K562 (cell line): Measurements from ENCODE around the gene ITGAE. TPM values are rescaled to one million over a fixed set of nuclear protein-coding genes. Genes with fewer than 3 reads are reported as not detected.
"Not testable (repeated sequence)": the region's sequence is repeated elsewhere in the genome, so short reads cannot be mapped to it uniquely, and the experiment has no call there.

Source experiments
- ATAC-seq: fragments of 200-7000 bp; cut with Tn5 transposase; 3 replicates; pipeline ENCODE4 v1.9.1; 2020; ENCODE audit warnings: moderate library complexity
- BruUV-seq: library from RNA; stranded (reverse); fragments of 400-500 nt; replicated peaks from 2 replicates; lab custom pipeline; 2021; lab: Mats Ljungman, UMichigan
- CTCF ChIA-PET: fragments of 300-600 bp; formaldehyde crosslinking; extraction: SDS; loops from one replicate; lab custom pipeline; 2021; ENCODE audit warnings: low intra/inter-chr PET ratio; lab: Yijun Ruan, JAX
- POLR2A ChIA-PET: fragments of 300-600, 350-650 bp; sonication (Branson Sonifier 250); formaldehyde crosslinking; extraction: SDS; loops from one replicate; lab custom pipeline; 2021; ENCODE audit warnings: antibody characterized with exemption, inconsistent platforms; lab: Yijun Ruan, JAX
- DNase-seq, 4 experiments: peaks; one replicate each; pipeline versions ENCODE4 v3.0.0 to v3.0.0-alpha.2; 2011 to 2018; ENCODE audit warnings: low spot score in 3 of 4, mixed read lengths in 3 of 4; ENCODE audit errors: extremely low read depth in 1 of 4
- FAIRE-seq: peaks from 2 replicates; lab custom pipeline; 2011; peaks lifted over from hg19 to GRCh38; lab: Jason Lieb, UNC
- H2AFZ ChIP-seq: 2 replicates; pipeline ENCODE4 v1.6.0; 2011; ENCODE audit warnings: low read depth, low read length, control low read depth, inconsistent platforms
- H3K27ac ChIP-seq: fragments of 200-600 bp; 3 replicates; pipeline ENCODE4 v1.8.0; 2011; ENCODE audit warnings: low read depth, mild to moderate bottlenecking, control low read depth, inconsistent platforms, low read length, moderate library complexity, mixed read lengths; ENCODE audit errors: extremely low read depth
- H3K27me3 ChIP-seq, 2 experiments: fragments of 300-600 bp in 1 of 2; 2 replicates in 1 of 2; 3 replicates in 1 of 2; pipeline versions ENCODE4 v1.6.0 to v1.8.0; 2011; ENCODE audit warnings: inconsistent platforms in 2 of 2, low read length in 2 of 2, mild to moderate bottlenecking in 1 of 2, mixed read lengths in 1 of 2, moderate library complexity in 1 of 2; ENCODE audit not compliant: control insufficient read depth in 2 of 2, insufficient read depth in 2 of 2
- H3K36me3 ChIP-seq: fragments of 300-600 bp; 3 replicates; pipeline ENCODE4 v1.8.0; 2011; ENCODE audit warnings: mild to moderate bottlenecking, low read length, inconsistent platforms; ENCODE audit not compliant: control insufficient read depth, insufficient read depth
- H3K4me1 ChIP-seq, 2 experiments: fragments of 200-600 bp in 1 of 2; replicated peaks in 1 of 2; 2 replicates in 1 of 2; 3 replicates in 1 of 2; pipeline versions ENCODE4 v1.5.1 to v1.8.0; 2011; ENCODE audit warnings: inconsistent platforms in 2 of 2, low read length in 2 of 2, mild to moderate bottlenecking in 1 of 2, mixed read lengths in 1 of 2, moderate library complexity in 1 of 2; ENCODE audit not compliant: control insufficient read depth in 2 of 2, insufficient read depth in 2 of 2
- H3K4me2 ChIP-seq: 2 replicates; pipeline ENCODE4 v1.6.1; 2011; ENCODE audit warnings: low read length, control low read depth, inconsistent platforms, mixed read lengths; ENCODE audit not compliant: insufficient read depth
- H3K4me3 ChIP-seq: fragments of 200-600 bp; sonication (generic), shearing (Covaris generic); 2 replicates; pipeline ENCODE4 v1.5.1; 2016; ENCODE audit warnings: control low read depth, inconsistent platforms
- H3K79me2 ChIP-seq: fragments of 200-600 bp; 3 replicates; pipeline ENCODE4 v1.8.0; 2011; ENCODE audit warnings: low read length, inconsistent platforms; ENCODE audit not compliant: control insufficient read depth, insufficient read depth
- H3K9ac ChIP-seq, 2 experiments: 2 replicates each; pipeline versions ENCODE4 v1.6.0 to v1.6.1; 2011; ENCODE audit warnings: low read depth in 2 of 2, low read length in 2 of 2, control low read depth in 1 of 2, inconsistent platforms in 1 of 2, mild to moderate bottlenecking in 1 of 2, mixed read lengths in 1 of 2; ENCODE audit not compliant: insufficient read depth in 1 of 2
- H3K9me1 ChIP-seq: one replicate; pipeline ENCODE4 v1.6.0; 2011; ENCODE audit warnings: inconsistent platforms, mild to moderate bottlenecking, low read length, moderate library complexity; ENCODE audit not compliant: control insufficient read depth, insufficient read depth
- H3K9me3 ChIP-seq: replicated peaks from 2 replicates; pipeline ENCODE4 v1.5.1; 2011; ENCODE audit warnings: low read depth, low read length, inconsistent platforms; ENCODE audit not compliant: control insufficient read depth, insufficient read depth
- H4K20me1 ChIP-seq: replicated peaks from 2 replicates; pipeline ENCODE4 v1.6.1; 2011; ENCODE audit warnings: low read length, inconsistent platforms, mixed read lengths; ENCODE audit not compliant: control insufficient read depth, insufficient read depth
- MAZ ChIP-seq, 2 experiments: fragments of 450-650 bp in 1 of 2; sonication (generic) in 1 of 2; formaldehyde crosslinking; IDR thresholded peaks in 1 of 2; conservative IDR thresholded peaks in 1 of 2; 2 replicates each; pipeline versions ENCODE4 v1.4.0 to v1.5.0; 2020; ENCODE audit warnings: mild to moderate bottlenecking in 1 of 2, missing genetic modification reagents in 1 of 2
- NR2C2 ChIP-seq, 2 experiments: fragments of 200-800 bp in 1 of 2; sonication (Bioruptor generic) in 1 of 2; sonication (generic) in 1 of 2; formaldehyde crosslinking in 1 of 2; IDR thresholded peaks; 2 replicates each; pipeline versions ENCODE4 v1.6.1 to v1.8.0; 2016 to 2022; ENCODE audit warnings: mild to moderate bottlenecking in 1 of 2, missing compliant biosample characterization in 1 of 2, missing genetic modification characterization in 1 of 2, missing genetic modification reagents in 1 of 2
- WGBS: fragments of 100-300 bp; shearing (Covaris generic); methylation state at CpG from one replicate; pipeline ENCODE4 v1.1.6; 2016; ENCODE audit warnings: low coverage, mixed read lengths; ENCODE audit not compliant: insufficient coverage; ENCODE audit errors: missing lambda C conversion rate; 5-methylcytosine and 5-hydroxymethylcytosine counted together
- in situ Hi-C: fragments of 300-500 bp; cut with MboI; formaldehyde crosslinking; loops from 4 replicates; pipeline ENCODE4 v1.15.0; 2018; ENCODE audit warnings: inconsistent platforms, mixed read lengths
- intact Hi-C: fragments of 100-400 bp; cut with micrococcal nuclease; formaldehyde crosslinking; loops from 2 replicates; pipeline ENCODE4 v1.14.2; 2022
- polyA plus RNA-seq, 8 experiments: library from polyadenylated mRNA; depleted of rRNA in 4 of 8; stranded (reverse) in 5 of 8; unstranded in 3 of 8; fragments of >200 nt; fragmentation: Nextera tagmentation in 2 of 8; fragmentation: Illumina TruSeq in 1 of 8; extraction: Ambion mirVana in 2 of 8; extraction: Trizol in 1 of 8; gene quantifications; 2 replicates each; pipeline versions ENCODE4 v1.2.1 to v1.2.3, GENCODE V29; 2011 to 2014; ENCODE audit warnings: inconsistent platforms in 1 of 8, missing spikeins in 1 of 8
- total RNA-seq, 7 experiments: library from RNA; depleted of rRNA in 6 of 7; stranded (reverse); fragments of >200 nt in 6 of 7; fragmentation: Illumina TruSeq in 2 of 7; extraction: Trizol in 2 of 7; gene quantifications; 2 replicates each; pipeline versions ENCODE4 v1.2.1 to v1.2.3, GENCODE V29; 2011 to 2021; ENCODE audit warnings: low replicate concordance in 1 of 7

ITGAE gene
- total and polyA plus RNA-seq, 9 of the 15 experiments (the other 6 are each of a cell fraction or from before 2014, with no cell fraction given), result 14.8 to 160 (median 27.0) TPM

DNA sequence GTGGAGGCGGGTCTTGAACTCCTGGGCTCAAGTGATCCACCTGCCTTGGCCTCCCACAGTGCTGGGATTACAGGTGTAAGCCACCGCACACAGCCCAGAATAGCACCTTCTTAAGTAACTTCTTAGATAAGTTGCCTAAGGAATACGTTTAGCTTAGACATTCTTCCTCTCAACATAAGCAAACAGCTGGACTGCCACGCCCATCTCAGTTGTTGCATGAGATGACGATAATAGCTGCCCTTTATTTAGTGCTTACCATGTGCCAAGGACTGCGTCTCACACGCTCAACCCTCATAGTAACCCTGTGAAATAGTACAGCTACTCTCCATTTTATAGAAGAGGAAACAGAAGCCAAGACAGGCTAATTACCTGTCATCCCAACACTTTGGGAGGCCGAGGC, 65.5 kb downstream of the ITGAE start (continued):
- TF ChIP-seq NR2C2 (CRISPR knock-in tag; IDR thresholded peaks at IDR 0.05) (no peak), NR2C2 (tag; IDR thresholded peaks at IDR 0.05) (no peak), MAZ (CRISPR knock-in tag; conservative IDR thresholded peaks at IDR 0.05 in 1 of 2, IDR thresholded peaks at IDR 0.05 in 1 of 2) (no peak)

DNA sequence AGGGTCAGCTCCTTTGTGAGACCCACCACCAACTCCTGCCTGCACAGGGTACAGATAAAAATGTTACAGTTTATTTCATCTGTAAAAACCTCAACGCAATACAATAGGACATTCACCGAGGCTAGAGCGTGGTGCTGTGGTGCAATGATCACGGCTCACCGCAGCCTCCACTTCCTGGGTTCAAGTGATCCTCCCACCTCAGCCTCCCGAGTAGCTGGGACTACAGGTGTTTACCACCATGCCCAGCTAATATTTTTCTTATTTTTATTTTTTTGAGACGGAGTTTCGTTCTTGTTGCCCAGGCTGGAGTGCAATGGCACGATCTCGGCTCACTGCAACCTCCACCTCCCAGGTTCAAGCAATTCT, 66.1 kb downstream of the ITGAE start:
- H2AFZ ChIP-seq, H3K4me3 ChIP-seq, H3K36me3 ChIP-seq, H3K4me2 ChIP-seq, H4K20me1 ChIP-seq, FAIRE-seq, H3K27ac ChIP-seq, H3K27me3 ChIP-seq, DNase-seq, CTCF ChIA-PET, H3K9me3 ChIP-seq, ATAC-seq, H3K9me1 ChIP-seq, BruUV-seq, H3K9ac ChIP-seq, H3K79me2 ChIP-seq: not testable (repeated sequence)
- intact Hi-C loops (loop anchor here (10.0 kb wide), 2 partner anchors 170 to 340 kb away; no protein-coding TSS in a partner anchor), in situ Hi-C loops (loop anchor here (5.0 kb wide), 1 partner anchor 53 kb away; no protein-coding TSS in a partner anchor)
- 49% methylated on average over 7 of the region's 10 CpGs for WGBS
- peaks cover 4 to 10% of the 10 kb centered on the region in 2 experiments; a peak in 2 of 5 replicates for H3K4me1 ChIP-seq
- POLR2A ChIA-PET, result interaction anchor here (0.6 kb wide), 2 partner anchors 169 to 1405 kb away, joined by 3 to 4 read pairs; no protein-coding TSS in a partner anchor
